ENCODE measurements around the gene RHOG. TPM values are rescaled to one million over a fixed set of nuclear protein-coding genes. Genes with fewer than 3 reads are reported as not detected.
A peak's percentile ranks its signal among the peaks of the same experiment; 100 is the strongest.

Gene RHOG
- total and polyA plus RNA-seq, 10 donors, result 102 to 256 (median 150) TPM

- Histone ChIP-seq H3K27ac (peak overlapping the region; percentile 51 to 77 (median 70)), H3K4me3 (no peak overlapping the region), H3K27me3 (replicated peaks in 1 of 7) (no peaks in the 10 kb centered on the region), H3K36me3 (no peaks in the 10 kb centered on the region), H3K4me1 (peaks cover 48 to 100% (median 76%) of the 10 kb centered on the region in 6 donors), H3K9me3 (no peaks in the 10 kb centered on the region)
- TF ChIP-seq, protein P1, sequence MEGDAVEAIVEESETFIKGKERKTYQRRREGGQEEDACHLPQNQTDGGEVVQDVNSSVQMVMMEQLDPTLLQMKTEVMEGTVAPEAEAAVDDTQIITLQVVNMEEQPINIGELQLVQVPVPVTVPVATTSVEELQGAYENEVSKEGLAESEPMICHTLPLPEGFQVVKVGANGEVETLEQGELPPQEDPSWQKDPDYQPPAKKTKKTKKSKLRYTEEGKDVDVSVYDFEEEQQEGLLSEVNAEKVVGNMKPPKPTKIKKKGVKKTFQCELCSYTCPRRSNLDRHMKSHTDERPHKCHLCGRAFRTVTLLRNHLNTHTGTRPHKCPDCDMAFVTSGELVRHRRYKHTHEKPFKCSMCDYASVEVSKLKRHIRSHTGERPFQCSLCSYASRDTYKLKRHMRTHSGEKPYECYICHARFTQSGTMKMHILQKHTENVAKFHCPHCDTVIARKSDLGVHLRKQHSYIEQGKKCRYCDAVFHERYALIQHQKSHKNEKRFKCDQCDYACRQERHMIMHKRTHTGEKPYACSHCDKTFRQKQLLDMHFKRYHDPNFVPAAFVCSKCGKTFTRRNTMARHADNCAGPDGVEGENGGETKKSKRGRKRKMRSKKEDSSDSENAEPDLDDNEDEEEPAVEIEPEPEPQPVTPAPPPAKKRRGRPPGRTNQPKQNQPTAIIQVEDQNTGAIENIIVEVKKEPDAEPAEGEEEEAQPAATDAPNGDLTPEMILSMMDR (IDR thresholded peaks at IDR 0.05 in 8 of 11, conservative IDR thresholded peaks at IDR 0.05 in 3 of 11), result no peak
- intact Hi-C loops (cut with DNase I; ENCODE audit: low total_unique reads), result loop anchor here (10.0 kb wide), 1 partner anchor 55 kb away; no protein-coding TSS in a partner anchor
- no peak for DNase-seq
- WGBS, 5 donors, result 36 to 58% (median 42%) methylated on average over 3 to 4 of the region's 4 CpGs
These were observed 38.6 kb upstream of the RHOG start for GRCh38 chr11:3879216-3879966.

- H3K4me1 ChIP-seq, result peaks cover 50 to 100% (median 84%) of the 10 kb centered on the region in 6 donors
- H3K27me3 ChIP-seq (replicated peaks in 1 of 7), result no peaks in the 10 kb centered on the region
- no peak for DNase-seq
- H3K4me3 ChIP-seq, result no peak overlapping the region
- intact Hi-C loops (cut with DNase I; ENCODE audit: low total_unique reads), result loop anchor here (10.0 kb wide), 1 partner anchor 57 kb away; no protein-coding TSS in a partner anchor
- TF ChIP-seq POLR2A (IDR thresholded peaks at IDR 0.05) (no peak), POLR2AphosphoS5 (IDR thresholded peaks at IDR 0.05) (no peak)
- TF ChIP-seq, protein P1 (IDR thresholded peaks at IDR 0.05 in 8 of 11, conservative IDR thresholded peaks at IDR 0.05 in 3 of 11), result no peak
- no peaks in the 10 kb centered on the region for H3K9me3 ChIP-seq
- no peaks in the 10 kb centered on the region for H3K36me3 ChIP-seq
- H3K27ac ChIP-seq, result peak overlapping the region in 4 of 8 donors; percentile 6 to 77 (median 58)
These were observed 37.5 kb upstream of the RHOG start for GRCh38 chr11:3878258-3878584.

DNA sequence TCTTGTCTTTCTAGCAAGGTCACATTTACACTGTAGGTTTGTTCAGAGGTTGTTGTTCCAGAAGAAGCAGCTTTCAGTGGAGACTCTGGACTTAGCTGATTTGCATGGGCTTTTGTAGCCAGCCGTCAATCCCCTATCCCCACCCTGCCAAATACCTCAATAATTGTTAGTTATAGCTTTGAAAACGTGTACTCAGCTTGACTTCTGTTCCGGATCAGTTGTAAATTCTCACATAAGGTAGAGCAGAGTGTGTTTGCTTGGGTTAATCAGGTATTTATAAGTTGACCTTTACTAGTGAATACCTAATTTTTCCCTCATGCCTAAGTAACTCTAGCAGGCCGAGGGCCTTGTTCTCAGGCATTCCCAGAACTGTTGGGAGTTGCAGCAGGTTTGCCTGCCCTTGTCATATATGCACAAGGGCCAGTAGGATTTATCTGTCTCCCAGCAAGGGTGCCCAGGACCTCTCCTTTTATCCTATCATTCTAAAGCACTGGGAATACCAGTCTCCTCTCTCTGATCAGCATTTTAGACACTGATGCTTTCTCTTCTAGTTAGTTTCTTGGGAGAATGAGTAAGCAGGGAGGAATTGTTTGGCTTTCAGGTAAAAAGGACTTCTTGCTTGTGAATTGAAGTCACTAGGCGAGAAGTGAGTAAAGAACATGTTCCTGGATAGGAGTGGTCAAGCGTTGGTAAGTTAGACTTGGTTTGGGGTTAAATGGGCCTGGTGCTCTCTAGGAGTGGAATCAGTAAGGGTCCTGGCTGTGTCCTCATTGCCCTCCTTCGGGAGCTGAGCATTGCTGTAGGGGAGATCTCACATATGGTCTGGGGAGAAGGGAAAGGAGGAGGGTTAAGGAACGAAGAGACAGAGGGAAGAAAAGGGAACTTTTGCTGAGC, 36.9 kb upstream of the RHOG start:
- Histone ChIP-seq H3K4me1 (peaks cover 50 to 100% (median 84%) of the 10 kb centered on the region in 6 donors), H3K27ac (peak overlapping the region in 4 of 8 donors; percentile 6 to 77 (median 58)), H3K4me3 (no peak overlapping the region), H3K9me3 (no peaks in the 10 kb centered on the region), H3K36me3 (no peaks in the 10 kb centered on the region), H3K27me3 (replicated peaks in 1 of 7) (no peaks in the 10 kb centered on the region)
- intact Hi-C loops (cut with DNase I; ENCODE audit: low total_unique reads), result loop anchor here (10.0 kb wide), 1 partner anchor 57 kb away; no protein-coding TSS in a partner anchor
- DNase-seq, result no peak
- 71 to 84% (median 78%) methylated on average over 8 of the region's 8 CpGs for WGBS, 5 donors
- TF ChIP-seq, protein P1 (IDR thresholded peaks at IDR 0.05 in 8 of 11, conservative IDR thresholded peaks at IDR 0.05 in 3 of 11), result no peak
- no peak for TF ChIP-seq POLR2AphosphoS5 (IDR thresholded peaks at IDR 0.05)
- TF ChIP-seq POLR2A (IDR thresholded peaks at IDR 0.05), result no peak

DNA sequence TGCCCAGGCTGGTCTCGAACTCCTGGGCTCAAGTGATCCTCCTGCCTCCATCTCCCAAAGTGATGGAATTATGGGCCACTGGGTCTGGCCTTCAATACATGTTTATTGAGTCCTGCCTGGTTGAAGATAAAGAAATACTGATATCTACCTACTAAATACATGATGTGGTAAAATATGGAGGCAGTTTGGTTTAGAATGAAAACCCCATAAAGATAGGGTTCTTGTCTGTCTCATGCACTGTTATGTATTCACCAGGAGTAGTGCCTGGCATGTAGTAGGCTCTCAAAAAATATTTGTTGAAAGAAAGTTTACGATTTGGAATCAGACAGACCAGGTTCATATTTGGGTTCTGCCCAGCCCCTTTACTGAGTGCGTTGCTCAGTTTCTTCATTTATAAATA, 35.9 kb upstream of the RHOG start:
- WGBS, 5 donors, result 84 to 93% (median 89%) methylated on average over 3 of the region's 3 CpGs
- Histone ChIP-seq H3K27ac (peak overlapping the region in 5 of 8 donors; percentile 4 to 77 (median 33)), H3K4me1 (peaks cover 53 to 98% (median 86%) of the 10 kb centered on the region in 6 donors), H3K36me3 (peaks cover 0 to 4% (median 0%) of the 10 kb centered on the region in 6 donors), H3K4me3 (no peak overlapping the region), H3K9me3 (no peaks in the 10 kb centered on the region), H3K27me3 (replicated peaks in 1 of 7) (no peaks in the 10 kb centered on the region)
- TF ChIP-seq POLR2A (IDR thresholded peaks at IDR 0.05), result no peak
- TF ChIP-seq, protein P1 (IDR thresholded peaks at IDR 0.05 in 8 of 11, conservative IDR thresholded peaks at IDR 0.05 in 3 of 11), result no peak
- TF ChIP-seq POLR2AphosphoS5 (IDR thresholded peaks at IDR 0.05), result no peak
- intact Hi-C loops (cut with DNase I; ENCODE audit: low total_unique reads), result loop anchor here (10.0 kb wide), 1 partner anchor 58 kb away; no protein-coding TSS in a partner anchor
- DNase-seq, result no peak

Measured in spleen (tissue), 11 donors.